Calu3 (cell line): ENCODE data around the gene OR4D10. TPM values are rescaled to one million over a fixed set of nuclear protein-coding genes. Genes with fewer than 3 reads are reported as not detected.

Experiments
- BruUV-seq: library from RNA; stranded (reverse); fragments of 400-500 nt; replicated peaks from 2 replicates; lab custom pipeline; 2021; lab: Mats Ljungman, UMichigan
- CTCF ChIA-PET: fragments of 300-600 bp; sonication (Branson Sonifier 250); formaldehyde crosslinking; loops from one replicate; lab custom pipeline; 2022; ENCODE audit warnings: antibody characterized with exemption; lab: Charles Lee
- DNase-seq: peaks from one replicate; pipeline ENCODE4 v3.0.0; 2022
- H3K27ac Mint-ChIP-seq: one replicate; pipeline ENCODE4 v1.8.0; 2022; ENCODE audit warnings: mixed read lengths; ENCODE audit not compliant: unreplicated experiment
- H3K27me3 Mint-ChIP-seq: one replicate; pipeline ENCODE4 v1.8.0; 2022; ENCODE audit warnings: mixed read lengths; ENCODE audit not compliant: unreplicated experiment
- H3K36me3 Mint-ChIP-seq: one replicate; pipeline ENCODE4 v1.8.0; 2022; ENCODE audit warnings: mild to moderate bottlenecking, moderate library complexity, mixed read lengths; ENCODE audit not compliant: insufficient read depth, unreplicated experiment
- H3K4me1 Mint-ChIP-seq: one replicate; pipeline ENCODE4 v1.8.0; 2022; ENCODE audit warnings: mild to moderate bottlenecking, low read depth, mixed read lengths; ENCODE audit not compliant: unreplicated experiment
- H3K4me3 Mint-ChIP-seq: one replicate; pipeline ENCODE4 v1.8.0; 2022; ENCODE audit warnings: mild to moderate bottlenecking, low read depth, moderate library complexity, mixed read lengths; ENCODE audit not compliant: unreplicated experiment
- H3K9me3 Mint-ChIP-seq: one replicate; pipeline ENCODE4 v1.8.0; 2022; ENCODE audit warnings: low read depth, mixed read lengths; ENCODE audit not compliant: unreplicated experiment
- CTCF ChIP-seq: fragments of 200-600 bp; IDR thresholded peaks from one replicate; pipeline ENCODE4 v1.8.0; 2022; ENCODE audit warnings: antibody characterized with exemption; ENCODE audit not compliant: unreplicated experiment
- intact Hi-C: fragments of 100-400 bp; cut with micrococcal nuclease; formaldehyde crosslinking; loops from one replicate; pipeline ENCODE4 v1.10.0; 2022; ENCODE audit not compliant: unreplicated experiment
- total RNA-seq: library from RNA; stranded (reverse); gene quantifications from 2 replicates; pipeline ENCODE4 v1.2.3, GENCODE V29; 2022

OR4D10 gene
- total RNA-seq, 1 experiment from 2014 or later = not detected

DNA sequence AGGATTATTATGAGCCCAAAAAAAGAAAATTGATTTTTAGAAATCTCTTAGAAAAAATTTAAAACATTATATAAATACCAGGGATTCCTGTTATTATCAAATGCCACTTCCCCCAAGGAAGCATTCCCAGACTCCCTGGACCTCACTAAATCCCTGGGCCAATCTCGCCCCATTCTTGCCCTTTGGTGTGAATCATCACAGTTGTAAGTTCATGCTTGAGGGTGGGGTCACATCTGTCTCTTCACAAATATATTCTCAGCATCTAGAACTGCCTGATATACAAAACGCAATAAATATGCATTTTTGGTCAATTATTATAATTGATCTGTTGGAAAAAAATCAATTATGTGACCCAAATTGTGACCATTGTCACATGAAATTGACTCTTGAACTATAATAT lies 24.6 kb upstream of the OR4D10 start:
- no peak for DNase-seq
- CTCF ChIA-PET = no interaction called here
- BruUV-seq = no TSS peak

DNA sequence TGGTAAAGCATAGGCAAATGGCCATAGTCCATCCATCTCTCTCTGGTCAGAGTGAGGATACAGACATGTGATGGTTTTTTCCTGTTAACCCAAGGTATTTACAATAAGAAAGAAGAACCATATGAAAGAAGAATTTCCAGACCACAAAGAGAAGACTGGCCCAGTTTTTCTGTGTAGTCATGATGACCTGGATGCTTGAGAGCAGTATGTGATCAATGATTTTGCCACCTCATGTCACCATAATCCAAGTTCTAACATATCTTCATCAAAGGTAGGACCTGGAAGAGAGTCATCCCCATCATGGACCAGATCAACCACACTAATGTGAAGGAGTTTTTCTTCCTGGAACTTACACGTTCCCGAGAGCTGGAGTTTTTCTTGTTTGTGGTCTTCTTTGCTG lies 16.5 kb upstream of the OR4D10 start, which contains the start of gene OR4D6:
TSS of gene OR4D6 (plus strand) at position 301 of the 400 bp plus-strand sequence. CDS start at position 301, 0 bp downstream.
- DNase-seq = no peak
- H3K4me3 Mint-ChIP-seq = no peak within 1 kb of the TSS
- H3K27ac Mint-ChIP-seq = no peak within 1 kb of the TSS
- CTCF ChIA-PET = no interaction called here
- intact Hi-C loops = no loop called here
- H3K27me3 Mint-ChIP-seq = peaks cover 30% of the 10 kb centered on the region
- no peaks in the 10 kb centered on the region for H3K36me3 Mint-ChIP-seq
- no peaks in the 10 kb centered on the region for H3K9me3 Mint-ChIP-seq
- no peaks in the 10 kb centered on the region for H3K4me1 Mint-ChIP-seq
- no peak for TF ChIP-seq CTCF
- BruUV-seq = no TSS peak

More for the DNA sequence above, 24.6 kb upstream of the OR4D10 start:
- H3K27me3 Mint-ChIP-seq = peaks cover 25% of the 10 kb centered on the region
- intact Hi-C loops = no loop called here
- no peaks in the 10 kb centered on the region for H3K36me3 Mint-ChIP-seq
- H3K4me1 Mint-ChIP-seq = no peaks in the 10 kb centered on the region
- H3K9me3 Mint-ChIP-seq = peaks cover 6% of the 10 kb centered on the region
- H3K27ac Mint-ChIP-seq = no peak overlapping the region
- TF ChIP-seq CTCF = no peak
- H3K4me3 Mint-ChIP-seq = no peak overlapping the region

GRCh38 chr11:59459916-59460315 lies 13.2 kb upstream of the OR4D10 start:
- H3K27me3 Mint-ChIP-seq = peaks cover 50% of the 10 kb centered on the region
- H3K9me3 Mint-ChIP-seq = no peaks in the 10 kb centered on the region
- H3K36me3 Mint-ChIP-seq = no peaks in the 10 kb centered on the region
- no peaks in the 10 kb centered on the region for H3K4me1 Mint-ChIP-seq
- DNase-seq = no peak
- intact Hi-C loops = no loop called here
- BruUV-seq = no TSS peak
- H3K27ac Mint-ChIP-seq = no peak overlapping the region
- no peak for TF ChIP-seq CTCF
- no peak overlapping the region for H3K4me3 Mint-ChIP-seq
- CTCF ChIA-PET = no interaction called here

- no peak overlapping the region for H3K4me3 Mint-ChIP-seq
- BruUV-seq = no TSS peak
- H3K36me3 Mint-ChIP-seq = no peaks in the 10 kb centered on the region
- no peak for DNase-seq
- H3K27ac Mint-ChIP-seq = no peak overlapping the region
- intact Hi-C loops = no loop called here
- no peaks in the 10 kb centered on the region for H3K4me1 Mint-ChIP-seq
- TF ChIP-seq CTCF = no peak
- peaks cover 23% of the 10 kb centered on the region for H3K27me3 Mint-ChIP-seq
- H3K9me3 Mint-ChIP-seq = no peaks in the 10 kb centered on the region
- CTCF ChIA-PET = no interaction called here
These were observed 9.9 kb upstream of the OR4D10 start for GRCh38 chr11:59463190-59463641.
